B cell (primary cell): ENCODE data around the gene KLHDC7B.

Experiments used
- CTCF ChIP-seq: fragments of 200-600 bp; IDR thresholded peaks from one replicate; pipeline ENCODE4 v1.8.0; 2022; ENCODE audit warnings: antibody characterized with exemption, mild to moderate bottlenecking
- EZH2 ChIP-seq: IDR thresholded peaks from 2 replicates; pipeline ENCODE4 v1.6.1; 2012; ENCODE audit warnings: borderline replicate concordance, low read depth, mild to moderate bottlenecking, moderate library complexity, low read length; ENCODE audit not compliant: insufficient read depth, poor library complexity, severe bottlenecking

- TF ChIP-seq CTCF (no peak), EZH2 (no peak)
These were observed 1.7 kb downstream of the KLHDC7B start for GRCh38 chr22:50547263-50547985.
